ENCODE results near the gene DIS3L2.

The DIS3L2 gene, protein sequence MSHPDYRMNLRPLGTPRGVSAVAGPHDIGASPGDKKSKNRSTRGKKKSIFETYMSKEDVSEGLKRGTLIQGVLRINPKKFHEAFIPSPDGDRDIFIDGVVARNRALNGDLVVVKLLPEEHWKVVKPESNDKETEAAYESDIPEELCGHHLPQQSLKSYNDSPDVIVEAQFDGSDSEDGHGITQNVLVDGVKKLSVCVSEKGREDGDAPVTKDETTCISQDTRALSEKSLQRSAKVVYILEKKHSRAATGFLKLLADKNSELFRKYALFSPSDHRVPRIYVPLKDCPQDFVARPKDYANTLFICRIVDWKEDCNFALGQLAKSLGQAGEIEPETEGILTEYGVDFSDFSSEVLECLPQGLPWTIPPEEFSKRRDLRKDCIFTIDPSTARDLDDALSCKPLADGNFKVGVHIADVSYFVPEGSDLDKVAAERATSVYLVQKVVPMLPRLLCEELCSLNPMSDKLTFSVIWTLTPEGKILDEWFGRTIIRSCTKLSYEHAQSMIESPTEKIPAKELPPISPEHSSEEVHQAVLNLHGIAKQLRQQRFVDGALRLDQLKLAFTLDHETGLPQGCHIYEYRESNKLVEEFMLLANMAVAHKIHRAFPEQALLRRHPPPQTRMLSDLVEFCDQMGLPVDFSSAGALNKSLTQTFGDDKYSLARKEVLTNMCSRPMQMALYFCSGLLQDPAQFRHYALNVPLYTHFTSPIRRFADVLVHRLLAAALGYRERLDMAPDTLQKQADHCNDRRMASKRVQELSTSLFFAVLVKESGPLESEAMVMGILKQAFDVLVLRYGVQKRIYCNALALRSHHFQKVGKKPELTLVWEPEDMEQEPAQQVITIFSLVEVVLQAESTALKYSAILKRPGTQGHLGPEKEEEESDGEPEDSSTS

GRCh38 chr2:231961349-231962166, at the start of gene DIS3L2:
Gene DIS3L2, plus strand, starts transcription at chr2:231961713. Its CDS starts 53,215 bp downstream, at chr2:232014928.
- peak; percentile 62 for DNase-seq (ENCODE audit: low read depth)

DNA sequence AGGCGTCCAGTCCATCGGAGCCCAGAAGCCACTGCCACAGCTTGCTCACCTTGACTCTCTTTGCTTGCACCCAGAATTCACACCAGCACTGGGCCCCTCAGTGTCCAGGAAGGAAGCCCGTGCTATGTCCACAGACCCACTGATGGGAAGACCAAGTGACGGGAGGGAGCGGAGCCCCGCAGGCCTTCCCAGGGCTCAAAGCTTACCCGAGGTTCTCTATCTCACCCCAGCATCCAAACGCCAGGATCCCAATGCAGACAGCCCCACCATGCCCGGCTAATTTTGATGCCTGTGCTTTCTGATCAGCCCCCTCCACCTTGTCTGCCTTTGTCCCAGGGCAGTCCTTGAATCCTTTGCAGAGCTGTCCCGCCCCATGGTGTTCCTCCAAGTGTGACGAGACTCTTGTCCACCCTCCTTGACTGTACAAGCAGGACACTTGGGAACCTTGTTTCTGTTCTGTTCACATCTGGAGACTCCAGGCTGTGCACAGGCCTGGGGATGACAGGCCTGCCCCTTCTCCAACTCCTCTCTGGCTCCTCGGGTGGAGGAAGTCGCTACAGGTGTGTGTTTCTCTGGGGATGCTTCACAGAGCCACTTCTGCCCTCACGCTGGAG, 47.3 kb upstream of the DIS3L2 start:
- no peak for DNase-seq (ENCODE audit: low read depth)

- DNase-seq (ENCODE audit: low read depth): peak; percentile 49
Measured at GRCh38 chr2:231917280-231918066, 44.0 kb upstream of the DIS3L2 start.

GRCh38 chr2:231918501-231919330, 42.8 kb upstream of the DIS3L2 start:
- no peak for DNase-seq (ENCODE audit: low read depth)

- no peak for DNase-seq (ENCODE audit: low read depth)
Measured at GRCh38 chr2:231919341-231920035, 42.0 kb upstream of the DIS3L2 start.

DNA sequence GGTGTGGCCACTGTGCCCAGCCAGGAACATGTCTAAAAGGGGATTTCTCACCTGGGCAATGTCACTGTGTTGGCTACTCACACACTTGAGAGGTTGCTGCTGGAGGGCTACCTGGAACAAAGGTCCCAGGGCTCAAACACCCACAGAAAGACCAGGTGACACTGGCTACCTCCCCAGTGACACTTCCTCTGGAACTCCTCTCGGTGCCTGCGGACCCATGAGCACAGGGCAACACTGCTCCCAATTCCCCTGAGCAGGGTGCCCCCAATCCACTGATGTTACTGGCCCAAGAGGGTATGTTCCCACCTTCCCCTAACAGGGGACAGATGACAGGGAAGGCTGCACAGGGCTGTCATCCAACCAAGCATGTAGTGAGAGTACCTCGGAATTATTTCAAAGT, 41.1 kb upstream of the DIS3L2 start:
- no peak for DNase-seq (ENCODE audit: low read depth)

DNA sequence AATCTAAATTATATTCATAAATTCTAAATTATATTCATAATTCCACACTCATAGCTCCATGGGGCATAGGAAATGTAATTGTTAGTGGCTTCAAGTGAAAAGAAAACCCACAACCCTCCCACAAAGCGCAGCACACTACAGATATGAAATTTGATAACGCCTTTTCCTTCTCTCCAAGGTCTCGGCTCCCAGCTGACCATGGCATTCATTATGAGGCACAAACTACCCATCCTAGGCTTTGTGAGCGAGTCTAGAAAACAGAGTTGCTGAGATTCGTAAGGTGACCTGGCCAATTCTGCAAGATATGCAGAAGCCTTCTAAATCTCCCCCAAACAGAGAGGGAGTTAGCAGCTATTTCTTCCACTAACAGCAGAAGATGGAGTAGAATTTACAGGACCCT, 40.7 kb upstream of the DIS3L2 start:
- DNase-seq (ENCODE audit: low read depth): no peak

DNA sequence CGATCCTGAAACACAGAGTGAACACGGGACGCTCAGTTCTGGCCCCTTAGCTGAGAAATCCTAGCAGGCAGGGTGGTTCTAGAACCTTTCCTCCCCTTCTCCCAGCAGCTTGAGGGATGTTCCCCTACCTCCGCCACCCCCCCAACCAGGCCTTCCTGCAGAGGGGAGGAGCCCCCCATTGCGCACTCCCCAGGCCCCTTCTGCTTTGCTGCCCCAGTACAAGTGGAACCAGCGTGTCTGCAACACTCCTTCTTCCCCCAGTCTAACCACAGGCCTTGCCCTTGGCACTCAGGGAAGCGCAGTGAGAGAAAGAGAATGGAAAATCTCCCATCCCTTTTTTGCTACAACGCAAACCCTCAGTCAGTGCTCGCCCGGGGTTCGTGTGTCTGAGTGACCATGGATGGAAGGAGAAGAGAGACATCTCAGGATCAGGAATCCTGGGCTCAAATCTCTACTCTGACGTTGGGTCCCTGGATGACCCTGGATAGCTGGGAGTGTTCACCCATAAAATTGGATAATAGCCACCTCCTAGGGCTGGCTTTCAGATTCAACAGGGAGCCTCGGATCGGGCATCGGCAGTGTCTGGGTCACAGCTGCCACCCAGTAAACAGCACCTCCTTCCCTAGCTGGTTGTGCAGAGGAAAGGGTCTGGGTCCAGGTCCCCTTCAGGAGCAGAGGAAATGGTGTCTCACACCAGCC, 39.1 kb upstream of the DIS3L2 start:
- DNase-seq (ENCODE audit: low read depth): no peak

GRCh38 chr2:231923010-231923344, 38.5 kb upstream of the DIS3L2 start:
- DNase-seq (ENCODE audit: low read depth): no peak

- DNase-seq (ENCODE audit: low read depth): no peak
Measured at GRCh38 chr2:231923951-231924888, 37.3 kb upstream of the DIS3L2 start.

DNA sequence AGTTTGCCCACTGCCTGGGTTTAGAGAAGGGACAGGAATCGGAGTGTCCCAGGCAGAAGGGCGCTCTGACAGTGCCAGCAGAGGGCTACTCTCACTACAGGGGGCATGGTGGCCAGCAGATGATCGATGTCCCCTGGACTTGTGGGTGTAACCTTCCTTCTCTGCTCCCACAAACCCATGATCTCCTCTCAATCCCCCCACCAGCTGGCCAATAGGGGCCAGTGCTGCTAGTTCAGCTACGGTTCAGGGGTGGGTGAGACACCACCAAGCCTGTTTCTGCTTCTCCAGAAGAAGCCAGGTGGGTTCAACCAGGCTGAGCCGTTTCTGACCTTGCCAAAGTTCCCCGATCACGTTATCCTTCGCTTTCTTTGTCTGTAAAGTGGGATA, 36.6 kb upstream of the DIS3L2 start:
- DNase-seq (ENCODE audit: low read depth): no peak

DNA sequence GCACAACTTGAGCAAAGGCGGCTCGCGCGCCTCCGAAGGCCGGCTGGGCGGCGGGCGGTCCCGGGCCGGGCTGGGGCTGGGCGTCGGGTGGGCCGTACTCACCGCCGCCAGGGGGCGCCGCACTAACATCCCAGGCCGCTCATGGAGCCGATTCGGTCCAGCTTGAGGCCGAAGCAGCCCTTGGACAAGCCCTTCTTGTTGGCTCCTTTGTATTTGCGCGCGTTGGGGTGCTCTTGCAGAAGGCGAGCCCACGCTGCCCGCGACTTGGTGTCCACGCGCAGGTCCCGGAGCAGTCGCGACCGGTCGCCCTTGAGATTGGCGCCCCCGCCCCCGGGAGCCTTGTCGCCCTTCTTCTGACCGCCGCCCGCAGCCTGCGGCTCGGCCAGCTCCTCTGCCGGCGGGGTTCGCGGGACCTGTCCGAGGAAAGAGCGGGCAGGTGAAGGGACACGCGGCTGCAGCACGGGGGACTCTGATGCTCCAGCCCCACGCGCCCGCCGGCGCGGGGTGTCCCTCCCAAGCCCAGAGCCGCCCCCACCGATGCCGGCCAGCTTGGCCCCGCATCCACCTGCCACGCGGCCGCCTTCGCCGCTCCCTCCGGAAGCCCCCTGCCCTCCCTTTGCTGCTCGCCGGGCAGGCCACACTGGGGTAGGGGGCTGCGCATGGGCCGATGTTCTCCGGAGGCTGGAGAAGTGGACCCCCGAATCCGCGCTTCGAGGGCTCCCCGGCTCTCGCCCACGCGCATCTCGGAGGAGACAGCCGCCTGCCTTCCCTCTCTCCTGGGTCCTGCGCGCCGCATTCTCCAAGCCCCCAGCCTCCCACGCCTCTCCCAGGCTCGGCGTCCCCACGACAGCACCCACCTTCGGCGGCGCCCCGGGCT, 36.0 kb upstream of the DIS3L2 start:
- DNase-seq (ENCODE audit: low read depth): no peak

DNA sequence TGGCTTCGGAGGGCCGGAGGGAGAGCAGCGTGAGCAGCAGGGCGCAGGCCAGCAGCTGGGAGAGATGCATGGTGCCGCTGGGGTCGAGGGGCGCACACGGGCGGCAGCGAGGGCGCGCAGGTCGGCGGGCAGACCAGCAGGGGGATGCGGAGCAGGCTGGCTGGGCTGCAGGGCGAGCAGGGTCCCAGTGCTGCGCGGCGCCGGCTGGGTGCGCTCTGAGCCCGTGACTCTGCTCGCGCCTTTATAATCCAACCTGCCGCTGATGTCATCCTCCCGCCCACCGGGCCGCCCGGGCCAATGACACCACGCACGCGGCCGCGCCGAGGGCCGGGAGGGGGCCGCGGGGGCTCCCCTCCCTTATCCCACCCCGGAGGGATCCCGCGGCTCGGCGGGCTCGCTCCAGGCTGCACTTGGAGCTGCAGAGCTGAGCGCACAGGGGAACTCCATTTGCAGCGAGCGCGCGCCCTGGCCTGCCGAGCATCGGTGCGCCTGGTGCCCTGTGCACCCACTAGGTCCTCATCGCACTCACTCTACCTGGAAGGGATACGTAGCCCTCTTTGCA, 35.3 kb upstream of the DIS3L2 start, which contains the start of gene NPPC:
Gene NPPC (minus strand): TSS at position 217 of the 562 bp plus-strand sequence. CDS start 147 bp downstream, at position 70.
- DNase-seq (ENCODE audit: low read depth): no peak

DNA sequence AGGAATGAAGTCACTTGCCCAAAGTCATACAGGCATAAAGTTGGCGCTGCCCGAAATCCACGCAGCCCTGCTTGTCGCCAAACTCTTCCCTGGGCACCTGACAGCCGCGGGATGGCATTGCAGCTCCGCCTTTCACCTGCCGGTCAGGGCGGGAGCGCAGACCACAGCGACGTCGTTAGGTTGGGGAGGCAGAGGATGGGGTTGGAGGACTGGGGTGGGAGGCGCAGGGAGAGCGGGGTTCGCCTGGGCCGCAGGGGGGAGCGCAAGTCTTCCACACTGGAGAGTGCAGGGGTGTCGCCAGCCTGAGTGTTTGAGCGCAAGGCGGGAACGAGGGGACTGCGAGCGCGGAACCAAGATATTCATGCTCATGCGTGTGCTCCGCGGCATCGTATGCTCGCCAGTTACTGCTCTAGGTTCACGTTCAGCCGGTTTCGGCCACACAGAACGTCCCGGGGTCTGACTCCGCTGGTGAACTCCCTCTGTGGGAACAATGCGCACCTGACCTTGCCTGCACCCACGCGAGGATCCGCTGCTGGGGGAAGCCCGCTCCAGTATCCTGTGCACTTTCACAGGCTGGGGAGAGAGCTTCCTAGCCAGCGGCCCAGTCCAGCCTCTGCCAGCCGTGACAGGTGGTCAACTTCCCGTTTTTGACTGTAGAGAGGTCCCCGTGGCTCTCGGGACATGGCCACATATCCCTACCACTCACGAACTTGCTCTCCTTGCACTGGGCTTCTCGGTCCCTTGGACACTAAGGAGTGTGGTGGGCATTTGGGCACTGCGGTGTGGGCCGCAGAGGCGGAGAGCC, 34.5 kb upstream of the DIS3L2 start:
- no peak for DNase-seq (ENCODE audit: low read depth)

DNA sequence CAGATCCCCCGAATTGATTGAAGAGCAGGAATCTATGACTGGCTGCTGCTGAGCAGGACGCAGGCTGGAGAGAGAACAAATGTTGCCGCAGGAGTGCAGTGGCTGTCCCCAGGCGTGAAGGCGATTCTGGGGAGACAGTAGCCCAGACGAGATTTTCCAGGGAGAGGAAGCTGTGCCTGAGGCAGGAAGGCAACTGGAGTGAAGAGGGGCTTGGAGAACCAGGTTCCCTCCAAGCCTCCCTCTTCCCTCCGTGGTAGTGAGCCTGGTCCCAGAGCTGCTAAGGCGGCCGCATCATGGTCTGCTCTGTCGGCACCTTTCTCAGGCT, 34.0 kb upstream of the DIS3L2 start:
- DNase-seq (ENCODE audit: low read depth): no peak

GRCh38 chr2:231928481-231928880, 33.0 kb upstream of the DIS3L2 start:
- no peak for DNase-seq (ENCODE audit: low read depth)
